Activated CD4-positive, CD25-positive, alpha-beta regulatory T cell treated with anti-CD3 and anti-CD28 coated beads, Interleukin-2, amount 50 U/mL, for 72 hours (primary cell): Measurements from ENCODE around the gene APOA1.
"Not testable (repeated sequence)": the region's sequence is repeated elsewhere in the genome, so short reads cannot be mapped to it uniquely, and the experiment has no call there.

Source experiments
- DNase-seq: peaks from one replicate; pipeline ENCODE4 v3.0.0; 2021

APOA1 gene

GRCh38 chr11:116857316-116857715, 19.9 kb upstream of the APOA1 start:
- DNase-seq: no peak

GRCh38 chr11:116856423-116856822, 19.0 kb upstream of the APOA1 start:
- DNase-seq: no peak

DNA sequence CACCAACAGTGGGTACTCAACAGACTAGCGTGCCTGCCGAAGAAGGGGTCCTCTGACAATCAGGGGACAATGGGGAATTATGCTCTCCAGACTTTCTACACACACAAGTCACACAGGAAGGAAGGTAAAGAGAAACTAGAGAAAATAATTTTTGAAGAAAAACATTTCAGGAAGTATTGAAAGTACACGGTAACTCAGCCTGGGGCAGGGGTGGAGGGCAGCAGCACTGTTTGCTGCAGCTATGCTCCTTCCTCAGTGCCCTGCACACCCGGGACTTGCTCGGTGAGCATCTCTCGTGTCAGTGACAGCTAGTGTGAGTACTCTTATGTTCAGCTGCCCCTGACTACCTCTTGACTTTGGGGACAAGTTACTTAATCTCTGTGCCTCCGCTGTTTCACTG, 18.0 kb upstream of the APOA1 start:
- DNase-seq: no peak

- peak; percentile 49 for DNase-seq
Observed at GRCh38 chr11:116853461-116854073, 16.1 kb upstream of the APOA1 start.

DNA sequence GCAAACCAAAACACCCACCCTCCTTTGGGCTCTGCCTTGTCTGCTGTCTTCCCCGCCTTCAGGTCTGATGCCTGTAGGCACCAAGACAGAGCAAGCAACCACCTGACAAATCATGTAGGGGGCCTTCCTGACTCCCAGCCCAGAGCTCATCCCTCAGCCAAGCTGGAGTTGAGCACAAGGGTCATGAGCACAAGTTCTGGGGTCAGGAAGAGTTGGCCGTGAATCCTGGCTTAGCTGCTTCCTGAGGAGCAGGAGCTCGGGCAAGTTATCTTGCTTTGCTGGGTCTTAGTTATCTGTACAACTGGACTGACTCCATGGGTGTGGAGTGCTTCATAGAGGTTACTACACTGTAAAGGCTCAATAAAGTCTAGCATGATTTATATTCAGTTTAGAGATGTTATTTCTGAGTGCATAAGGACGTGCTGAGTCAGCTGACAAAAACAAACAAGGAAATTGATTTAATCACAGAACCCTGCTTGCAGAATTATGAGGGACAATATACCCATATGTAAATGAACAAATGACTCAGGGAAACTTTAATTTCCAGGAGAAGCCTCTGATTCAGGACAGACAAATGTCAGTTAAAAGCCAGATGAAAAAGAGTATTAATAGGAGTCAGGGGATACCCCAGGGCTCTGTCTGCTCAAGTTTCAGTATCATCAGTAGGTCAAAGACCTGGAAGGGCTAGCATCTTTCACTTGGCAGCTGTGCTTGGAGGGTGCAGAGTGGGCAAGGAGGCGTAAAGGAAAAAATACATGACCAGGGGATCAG, 15.0 kb upstream of the APOA1 start:
- DNase-seq: no peak

DNA sequence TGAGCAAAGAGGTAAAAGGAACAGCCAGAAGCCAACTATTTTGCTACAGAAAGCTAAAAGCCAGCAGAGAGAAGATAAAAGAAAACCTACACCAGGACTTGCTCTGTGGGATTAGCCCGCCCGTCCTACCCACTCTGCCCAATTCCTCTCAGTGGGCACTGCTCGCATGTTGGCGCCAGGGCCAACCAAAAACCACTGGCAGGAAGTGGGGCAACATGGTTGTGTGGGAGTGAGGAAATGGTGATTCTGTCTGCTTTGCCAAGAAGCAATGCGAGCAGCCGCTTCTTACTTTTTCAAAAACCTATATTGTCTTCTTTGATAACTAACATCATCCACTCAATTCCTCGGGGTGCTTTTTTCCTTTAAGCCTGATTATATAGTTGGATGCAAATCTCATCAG, 14.2 kb upstream of the APOA1 start:
- peak; percentile 48 for DNase-seq

GRCh38 chr11:116849486-116849885, 12.1 kb upstream of the APOA1 start:
- DNase-seq: no peak

- no peak for DNase-seq
Observed at GRCh38 chr11:116849060-116849459, 11.6 kb upstream of the APOA1 start.

DNA sequence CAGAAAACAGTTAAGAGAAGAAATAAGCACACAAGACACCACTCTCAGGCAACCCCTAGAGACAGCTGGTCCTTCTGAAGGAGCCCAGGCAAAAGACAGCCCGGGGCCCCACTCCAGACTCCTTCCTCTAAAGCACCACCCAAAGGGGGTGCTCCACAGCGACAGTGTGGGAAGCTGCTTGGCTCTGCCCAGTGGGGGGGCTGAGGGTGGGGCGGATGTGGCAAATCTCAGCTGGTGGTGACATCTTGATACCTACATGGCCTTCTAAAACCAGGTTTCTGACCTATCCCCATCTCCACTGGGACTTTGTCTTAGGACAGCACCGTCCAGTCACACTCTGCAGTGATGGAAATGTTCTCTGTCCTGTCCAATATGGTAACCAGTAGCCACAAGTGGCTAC, 10.2 kb upstream of the APOA1 start:
- no peak for DNase-seq

GRCh38 chr11:116844722-116845121, 7.3 kb upstream of the APOA1 start:
- no peak for DNase-seq

- no peak for DNase-seq
Observed at GRCh38 chr11:116843661-116844060, 6.2 kb upstream of the APOA1 start.

DNA sequence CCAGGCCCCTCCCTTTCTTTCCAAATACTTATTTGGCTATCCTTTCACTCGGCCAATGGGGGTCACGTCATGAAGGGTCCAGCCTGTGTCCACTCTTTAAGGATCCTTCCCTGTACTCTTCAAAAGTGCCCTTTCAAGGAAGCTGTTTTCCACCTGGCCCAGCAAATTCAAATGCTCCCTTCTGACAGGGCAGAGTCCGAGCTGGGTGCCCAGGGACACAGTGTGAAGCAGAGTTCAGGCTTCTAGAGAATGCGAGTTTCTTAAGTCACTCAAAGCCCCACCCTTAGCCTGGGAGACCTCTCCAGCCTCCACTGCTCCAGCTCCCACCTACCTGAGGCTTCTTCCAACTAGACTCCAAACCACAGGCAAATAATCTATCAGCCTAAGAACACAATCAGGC, 5.5 kb upstream of the APOA1 start:
- no peak for DNase-seq

DNA sequence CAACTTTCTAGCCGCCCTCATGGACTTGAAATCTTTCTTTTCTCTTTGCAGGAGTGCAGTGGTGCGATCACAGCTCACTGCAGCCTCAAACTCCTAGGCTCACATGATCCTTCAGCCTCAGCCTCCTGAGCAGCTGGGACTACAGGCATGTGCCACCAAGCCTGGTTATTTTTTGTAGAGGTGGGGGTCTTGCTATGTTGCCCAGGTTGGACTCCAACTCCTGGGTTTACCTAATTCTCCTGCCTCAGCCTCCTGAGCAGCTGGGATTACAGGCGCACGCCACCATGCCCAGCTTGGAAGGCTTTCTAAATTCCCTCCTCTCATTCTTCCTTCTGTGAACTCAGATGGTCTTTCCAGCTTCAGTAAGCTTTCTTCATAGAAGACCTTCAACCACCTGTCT, 4.7 kb upstream of the APOA1 start:
- DNase-seq: no peak

DNA sequence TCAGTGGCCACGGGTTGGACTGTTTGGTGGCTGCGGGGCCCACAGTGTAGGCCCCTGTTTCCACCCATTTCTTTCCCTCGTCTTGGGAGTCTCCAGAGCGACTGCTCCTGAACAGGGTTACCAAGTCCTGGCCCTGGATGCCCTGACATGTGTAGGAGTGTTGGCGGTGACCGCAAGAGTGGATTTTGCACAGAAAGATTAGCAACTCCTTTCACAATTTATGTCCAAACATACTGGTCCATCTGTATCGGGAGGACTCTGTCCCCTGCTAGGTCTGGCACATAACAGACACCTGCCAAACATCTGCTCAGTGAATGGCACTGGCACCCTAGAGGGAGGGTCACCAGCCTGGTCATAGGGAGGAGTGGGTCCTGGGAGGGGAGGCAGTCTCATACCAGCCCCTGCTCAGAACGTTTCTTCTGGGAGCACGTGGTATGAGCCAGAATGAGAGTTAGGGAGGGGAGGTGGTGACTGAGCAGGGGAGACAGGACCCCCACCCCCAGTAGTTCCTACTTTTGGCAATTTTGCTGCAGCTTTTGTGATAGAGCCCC, 3.4 kb upstream of the APOA1 start:
- DNase-seq: no peak

- DNase-seq: no peak
Observed at GRCh38 chr11:116840224-116840745, 2.9 kb upstream of the APOA1 start.

GRCh38 chr11:116838321-116839084, 1.1 kb upstream of the APOA1 start:
- no peak for DNase-seq

DNA sequence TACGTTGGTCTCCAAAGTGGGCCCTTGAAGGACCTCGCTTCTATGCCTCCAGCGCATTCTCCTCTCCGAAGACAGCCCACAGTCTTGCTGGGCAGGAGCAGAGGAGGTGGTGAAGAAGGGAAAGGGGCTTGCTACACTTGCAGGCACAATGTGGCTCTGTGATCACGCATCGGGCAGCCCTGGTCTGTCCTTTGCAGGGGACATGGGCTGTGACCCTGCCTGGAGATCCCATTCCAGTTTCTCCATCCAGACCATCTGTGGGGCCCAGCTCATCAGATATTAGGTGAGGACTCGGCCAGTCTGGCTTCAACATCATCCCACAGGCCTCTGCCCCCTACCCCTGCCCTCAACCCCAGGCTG, 810 bp downstream of the APOA1 start:
- DNase-seq: no peak

- DNase-seq: peak; percentile 66
Observed at GRCh38 chr11:116835791-116836631, 1.4 kb downstream of the APOA1 start.

DNA sequence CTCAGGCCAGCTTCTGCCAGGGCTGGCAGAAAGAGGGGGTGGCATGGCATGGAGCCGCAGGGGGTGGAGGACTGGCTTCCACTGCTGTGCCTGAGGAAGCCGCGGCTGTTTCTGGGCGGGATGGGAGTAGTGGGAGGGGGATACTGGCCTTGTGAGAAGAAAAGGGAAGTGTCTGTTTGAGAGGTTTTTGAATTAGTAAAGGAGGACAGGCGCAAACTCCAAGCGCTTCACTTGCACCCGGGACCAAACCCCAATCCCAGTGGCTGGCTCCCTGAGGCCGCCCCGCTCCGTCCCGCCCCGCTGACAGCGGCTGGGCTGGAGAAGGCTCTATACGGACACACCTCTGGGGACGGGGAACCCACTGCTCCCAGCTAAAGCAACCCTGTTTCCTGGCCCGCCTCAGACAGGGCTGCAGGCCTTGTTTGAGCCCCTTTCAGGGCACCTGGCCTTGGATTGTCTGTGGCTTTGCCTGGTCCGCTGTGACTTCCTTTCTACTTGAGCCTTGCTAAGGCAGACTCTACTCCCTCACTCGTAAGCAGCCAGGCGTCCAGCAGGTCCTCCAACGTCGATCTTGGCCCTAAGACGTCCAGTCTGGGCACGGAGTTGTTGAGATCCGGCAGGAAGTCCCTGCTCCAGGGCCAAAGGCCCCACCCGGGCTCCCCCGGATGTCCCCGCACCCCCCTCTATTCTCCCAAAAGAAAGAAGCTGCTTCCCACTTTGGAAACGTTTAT, 2.2 kb downstream of the APOA1 start:
- DNase-seq: no peak

GRCh38 chr11:116834535-116835041, 2.8 kb downstream of the APOA1 start:
- DNase-seq: not testable (repeated sequence)

GRCh38 chr11:116833816-116834534, 3.4 kb downstream of the APOA1 start:
- no peak for DNase-seq
